K562 (cell line): ENCODE measurements around the gene NACAD. TPM values are rescaled to one million over a fixed set of nuclear protein-coding genes. Genes with fewer than 3 reads are reported as not detected.

ENCODE experiments used
- ATAC-seq: fragments of 200-7000 bp; cut with Tn5 transposase; 3 replicates; pipeline ENCODE4 v1.9.1; 2020; ENCODE audit warnings: moderate library complexity
- BruUV-seq: library from RNA; stranded (reverse); fragments of 400-500 nt; replicated peaks from 2 replicates; lab custom pipeline; 2021; lab: Mats Ljungman, UMichigan
- CTCF ChIA-PET: fragments of 300-600 bp; formaldehyde crosslinking; extraction: SDS; loops from one replicate; lab custom pipeline; 2021; ENCODE audit warnings: low intra/inter-chr PET ratio; lab: Yijun Ruan, JAX
- POLR2A ChIA-PET: fragments of 300-600, 350-650 bp; sonication (Branson Sonifier 250); formaldehyde crosslinking; extraction: SDS; loops from one replicate; lab custom pipeline; 2021; ENCODE audit warnings: antibody characterized with exemption, inconsistent platforms; lab: Yijun Ruan, JAX
- DNase-seq, 4 experiments: peaks; one replicate each; pipeline versions ENCODE4 v3.0.0 to v3.0.0-alpha.2; 2011 to 2018; ENCODE audit warnings: low spot score in 3 of 4, mixed read lengths in 3 of 4; ENCODE audit errors: extremely low read depth in 1 of 4
- FAIRE-seq: peaks from 2 replicates; lab custom pipeline; 2011; peaks lifted over from hg19 to GRCh38; lab: Jason Lieb, UNC
- H2AFZ ChIP-seq: 2 replicates; pipeline ENCODE4 v1.6.0; 2011; ENCODE audit warnings: low read depth, low read length, control low read depth, inconsistent platforms
- H3K27ac ChIP-seq: fragments of 200-600 bp; 3 replicates; pipeline ENCODE4 v1.8.0; 2011; ENCODE audit warnings: low read depth, mild to moderate bottlenecking, control low read depth, inconsistent platforms, low read length, moderate library complexity, mixed read lengths; ENCODE audit errors: extremely low read depth
- H3K27me3 ChIP-seq, 2 experiments: fragments of 300-600 bp in 1 of 2; 2 replicates in 1 of 2; 3 replicates in 1 of 2; pipeline versions ENCODE4 v1.6.0 to v1.8.0; 2011; ENCODE audit warnings: inconsistent platforms in 2 of 2, low read length in 2 of 2, mild to moderate bottlenecking in 1 of 2, mixed read lengths in 1 of 2, moderate library complexity in 1 of 2; ENCODE audit not compliant: control insufficient read depth in 2 of 2, insufficient read depth in 2 of 2
- H3K36me3 ChIP-seq: fragments of 300-600 bp; 3 replicates; pipeline ENCODE4 v1.8.0; 2011; ENCODE audit warnings: mild to moderate bottlenecking, low read length, inconsistent platforms; ENCODE audit not compliant: control insufficient read depth, insufficient read depth
- H3K4me1 ChIP-seq, 2 experiments: fragments of 200-600 bp in 1 of 2; replicated peaks in 1 of 2; 2 replicates in 1 of 2; 3 replicates in 1 of 2; pipeline versions ENCODE4 v1.5.1 to v1.8.0; 2011; ENCODE audit warnings: inconsistent platforms in 2 of 2, low read length in 2 of 2, mild to moderate bottlenecking in 1 of 2, mixed read lengths in 1 of 2, moderate library complexity in 1 of 2; ENCODE audit not compliant: control insufficient read depth in 2 of 2, insufficient read depth in 2 of 2
- H3K4me2 ChIP-seq: 2 replicates; pipeline ENCODE4 v1.6.1; 2011; ENCODE audit warnings: low read length, control low read depth, inconsistent platforms, mixed read lengths; ENCODE audit not compliant: insufficient read depth
- H3K4me3 ChIP-seq: fragments of 200-600 bp; sonication (generic), shearing (Covaris generic); 2 replicates; pipeline ENCODE4 v1.5.1; 2016; ENCODE audit warnings: control low read depth, inconsistent platforms
- H3K79me2 ChIP-seq: fragments of 200-600 bp; 3 replicates; pipeline ENCODE4 v1.8.0; 2011; ENCODE audit warnings: low read length, inconsistent platforms; ENCODE audit not compliant: control insufficient read depth, insufficient read depth
- H3K9ac ChIP-seq, 2 experiments: 2 replicates each; pipeline versions ENCODE4 v1.6.0 to v1.6.1; 2011; ENCODE audit warnings: low read depth in 2 of 2, low read length in 2 of 2, control low read depth in 1 of 2, inconsistent platforms in 1 of 2, mild to moderate bottlenecking in 1 of 2, mixed read lengths in 1 of 2; ENCODE audit not compliant: insufficient read depth in 1 of 2
- H3K9me1 ChIP-seq: one replicate; pipeline ENCODE4 v1.6.0; 2011; ENCODE audit warnings: inconsistent platforms, mild to moderate bottlenecking, low read length, moderate library complexity; ENCODE audit not compliant: control insufficient read depth, insufficient read depth
- H3K9me3 ChIP-seq: replicated peaks from 2 replicates; pipeline ENCODE4 v1.5.1; 2011; ENCODE audit warnings: low read depth, low read length, inconsistent platforms; ENCODE audit not compliant: control insufficient read depth, insufficient read depth
- H4K20me1 ChIP-seq: replicated peaks from 2 replicates; pipeline ENCODE4 v1.6.1; 2011; ENCODE audit warnings: low read length, inconsistent platforms, mixed read lengths; ENCODE audit not compliant: control insufficient read depth, insufficient read depth
- PHF20 ChIP-seq: fragments of 450-650 bp; IDR thresholded peaks from 2 replicates; pipeline ENCODE4 v1.6.1; 2018; ENCODE audit not compliant: partially characterized antibody
- SP2 ChIP-seq: IDR thresholded peaks from 2 replicates; pipeline ENCODE4 v1.6.1; 2011; ENCODE audit warnings: mild to moderate bottlenecking, low read depth, low read length, moderate library complexity; ENCODE audit not compliant: poor library complexity, severe bottlenecking; ENCODE audit errors: extremely low read depth
- STAG1 ChIP-seq: sonication (generic); formaldehyde crosslinking; IDR thresholded peaks from 2 replicates; pipeline ENCODE4 v1.5.0; 2020; ENCODE audit warnings: missing genetic modification reagents, borderline replicate concordance
- ZFPM2 ChIP-seq: fragments of 250-450 bp; sonication (Bioruptor Pico); IDR thresholded peaks from 2 replicates; pipeline ENCODE4 v1.5.1; 2022; ENCODE audit warnings: mild to moderate bottlenecking
- ZNF449 ChIP-seq: fragments of 250-450 bp; sonication (Bioruptor Pico); IDR thresholded peaks from 2 replicates; pipeline ENCODE4 v1.8.0; 2022; ENCODE audit warnings: moderate library complexity, mild to moderate bottlenecking, inconsistent platforms
- WGBS: fragments of 100-300 bp; shearing (Covaris generic); methylation state at CpG from one replicate; pipeline ENCODE4 v1.1.6; 2016; ENCODE audit warnings: low coverage, mixed read lengths; ENCODE audit not compliant: insufficient coverage; ENCODE audit errors: missing lambda C conversion rate; 5-methylcytosine and 5-hydroxymethylcytosine counted together
- in situ Hi-C: fragments of 300-500 bp; cut with MboI; formaldehyde crosslinking; loops from 4 replicates; pipeline ENCODE4 v1.15.0; 2018; ENCODE audit warnings: inconsistent platforms, mixed read lengths
- intact Hi-C: fragments of 100-400 bp; cut with micrococcal nuclease; formaldehyde crosslinking; loops from 2 replicates; pipeline ENCODE4 v1.14.2; 2022
- polyA plus RNA-seq, 8 experiments: library from polyadenylated mRNA; depleted of rRNA in 4 of 8; stranded (reverse) in 5 of 8; unstranded in 3 of 8; fragments of >200 nt; fragmentation: Nextera tagmentation in 2 of 8; fragmentation: Illumina TruSeq in 1 of 8; extraction: Ambion mirVana in 2 of 8; extraction: Trizol in 1 of 8; gene quantifications; 2 replicates each; pipeline versions ENCODE4 v1.2.1 to v1.2.3, GENCODE V29; 2011 to 2014; ENCODE audit warnings: inconsistent platforms in 1 of 8, missing spikeins in 1 of 8
- total RNA-seq, 7 experiments: library from RNA; depleted of rRNA in 6 of 7; stranded (reverse); fragments of >200 nt in 6 of 7; fragmentation: Illumina TruSeq in 2 of 7; extraction: Trizol in 2 of 7; gene quantifications; 2 replicates each; pipeline versions ENCODE4 v1.2.1 to v1.2.3, GENCODE V29; 2011 to 2021; ENCODE audit warnings: low replicate concordance in 1 of 7

Gene NACAD
- total and polyA plus RNA-seq, 9 of the 15 experiments (the other 6 are each of a cell fraction or from before 2014, with no cell fraction given), result under 0.01 to 0.03 (median 0.02) TPM; not detected in 5

DNA sequence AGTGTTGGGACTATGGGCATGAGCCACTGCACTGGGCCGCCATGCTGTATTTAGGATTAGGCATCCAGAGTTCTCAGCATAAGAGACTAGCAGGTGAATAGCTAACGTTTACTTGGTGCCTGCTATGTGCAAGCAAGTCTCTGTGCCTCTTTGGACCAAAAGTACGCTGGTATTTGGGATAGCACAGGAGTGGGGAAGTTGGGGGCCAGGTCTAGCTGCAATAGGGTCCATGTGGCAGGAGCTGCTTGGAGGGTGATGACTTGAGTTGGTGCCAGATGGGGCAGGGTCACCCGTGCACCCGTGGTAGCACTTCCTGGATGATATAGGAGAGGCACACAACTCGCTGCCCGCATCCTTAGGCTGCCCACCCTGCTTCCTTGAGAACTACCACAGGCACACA is 22.4 kb downstream of the NACAD start:
- peaks cover 6% of the 10 kb centered on the region for H3K9me1 ChIP-seq
- no peak overlapping the region for H2AFZ ChIP-seq
- peaks cover 10% of the 10 kb centered on the region; the same call in 2 of the 3 replicates for H3K79me2 ChIP-seq
- BruUV-seq, result no TSS peak
- 87% methylated on average over 7 of the region's 7 CpGs for WGBS
- DNase-seq (no peak), FAIRE-seq (no peak), ATAC-seq (no peak)
- no peak overlapping the region for H3K9ac ChIP-seq
- H3K27ac ChIP-seq, result no peak overlapping the region
- ChIA-PET CTCF (no interaction called here), POLR2A (no interaction called here)
- intact Hi-C loops, result no loop called here
- no peak for TF ChIP-seq ZNF449 (CRISPR knock-in tag)
- no peak for TF ChIP-seq PHF20
- no peak for TF ChIP-seq SP2
- no peak for TF ChIP-seq ZFPM2
- TF ChIP-seq STAG1, result no peak
- no peak overlapping the region for H3K4me3 ChIP-seq
- H4K20me1 ChIP-seq, result no peaks in the 10 kb centered on the region
- no peak overlapping the region for H3K4me2 ChIP-seq
- peaks cover 72% of the 10 kb centered on the region for H3K36me3 ChIP-seq
- H3K27me3 ChIP-seq, result no peaks in the 10 kb centered on the region
- no peaks in the 10 kb centered on the region for H3K9me3 ChIP-seq
- in situ Hi-C loops, result no loop called here
- H3K4me1 ChIP-seq, result peaks cover 0 to 5% of the 10 kb centered on the region in 2 experiments; a peak in 1 of 5 replicates
